Activated CD8-positive, alpha-beta T cell treated with anti-CD3 and anti-CD28 coated beads for 36 hours (primary cell): ENCODE results near the gene OR7A17. TPM values are rescaled to one million over a fixed set of nuclear protein-coding genes. Genes with fewer than 3 reads are reported as not detected.

ENCODE experiments used
- ATAC-seq: fragments of 200-7000 bp; cut with Tn5 transposase; one replicate; pipeline ENCODE4 v1.10.0; 2021; ENCODE audit warnings: mild to moderate bottlenecking, moderate library complexity
- CTCF ChIA-PET: fragments of 350-600 bp; sonication (Branson Sonifier 250); formaldehyde crosslinking; loops from one replicate; lab custom pipeline; 2021; ENCODE audit warnings: antibody characterized with exemption; lab: Charles Lee
- POLR2A ChIA-PET: fragments of 350-600 bp; sonication (Branson Sonifier 250); formaldehyde crosslinking; loops from one replicate; lab custom pipeline; 2021; ENCODE audit warnings: antibody characterized with exemption; lab: Charles Lee
- DNase-seq: peaks from one replicate; pipeline ENCODE4 v3.0.0-alpha.2; 2020
- H3K27ac Mint-ChIP-seq: one replicate; pipeline ENCODE4 v1.8.0; 2021; ENCODE audit warnings: mild to moderate bottlenecking, mixed read lengths
- H3K27me3 Mint-ChIP-seq: one replicate; pipeline ENCODE4 v1.8.0; 2021; ENCODE audit warnings: mixed read lengths
- H3K36me3 Mint-ChIP-seq: one replicate; pipeline ENCODE4 v1.8.0; 2021; ENCODE audit warnings: low read depth, mixed read lengths
- H3K4me1 Mint-ChIP-seq: one replicate; pipeline ENCODE4 v1.8.0; 2021; ENCODE audit warnings: low read depth, mixed read lengths
- H3K4me3 Mint-ChIP-seq: one replicate; pipeline ENCODE4 v1.8.0; 2021; ENCODE audit warnings: mild to moderate bottlenecking, moderate library complexity, mixed read lengths
- H3K9me3 Mint-ChIP-seq: one replicate; pipeline ENCODE4 v1.8.0; 2021; ENCODE audit warnings: mixed read lengths
- intact Hi-C: fragments of 100-400 bp; cut with micrococcal nuclease; formaldehyde crosslinking; loops from one replicate; pipeline ENCODE4 v1.10.0; 2022
- total RNA-seq, 2 experiments: library from RNA; stranded (reverse); gene quantifications; one replicate each; pipeline ENCODE4 v1.2.3, GENCODE V29; 2021
- TF ChIP-seq, protein P1 (sequence below): fragments of 200-600 bp; IDR thresholded peaks from one replicate; pipeline ENCODE4 v1.8.0; 2022; ENCODE audit warnings: antibody characterized with exemption, mild to moderate bottlenecking

OR7A17 gene
- total RNA-seq, 2 experiments from 2014 or later = not detected

DNA sequence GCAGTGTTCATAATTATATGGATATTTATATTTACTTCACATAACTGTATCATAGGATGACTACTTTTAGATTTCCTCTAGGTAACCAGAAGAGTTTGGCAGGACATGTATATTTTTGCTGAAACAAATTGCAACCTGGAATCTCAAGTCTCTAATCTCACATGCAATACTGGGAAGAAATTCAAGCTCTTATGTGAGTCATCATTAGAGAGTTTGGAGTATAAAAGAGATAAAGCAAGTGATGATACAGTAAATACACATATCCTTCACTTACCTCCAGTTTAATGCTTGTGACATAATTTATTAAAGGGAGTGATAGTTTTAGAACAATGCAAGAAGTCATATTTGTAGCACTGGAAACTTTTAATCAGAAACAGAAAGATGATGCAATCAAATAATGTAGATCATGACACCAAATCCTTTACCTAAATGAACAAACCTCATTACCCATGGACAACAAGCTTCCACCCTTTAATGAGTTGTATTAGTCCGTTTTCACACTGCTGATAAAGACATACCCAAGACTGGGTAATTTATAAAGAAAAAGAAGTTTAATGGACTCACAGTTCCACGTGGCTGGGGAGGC is 15.8 kb upstream of the OR7A17 start:
- TF ChIP-seq, protein P1, sequence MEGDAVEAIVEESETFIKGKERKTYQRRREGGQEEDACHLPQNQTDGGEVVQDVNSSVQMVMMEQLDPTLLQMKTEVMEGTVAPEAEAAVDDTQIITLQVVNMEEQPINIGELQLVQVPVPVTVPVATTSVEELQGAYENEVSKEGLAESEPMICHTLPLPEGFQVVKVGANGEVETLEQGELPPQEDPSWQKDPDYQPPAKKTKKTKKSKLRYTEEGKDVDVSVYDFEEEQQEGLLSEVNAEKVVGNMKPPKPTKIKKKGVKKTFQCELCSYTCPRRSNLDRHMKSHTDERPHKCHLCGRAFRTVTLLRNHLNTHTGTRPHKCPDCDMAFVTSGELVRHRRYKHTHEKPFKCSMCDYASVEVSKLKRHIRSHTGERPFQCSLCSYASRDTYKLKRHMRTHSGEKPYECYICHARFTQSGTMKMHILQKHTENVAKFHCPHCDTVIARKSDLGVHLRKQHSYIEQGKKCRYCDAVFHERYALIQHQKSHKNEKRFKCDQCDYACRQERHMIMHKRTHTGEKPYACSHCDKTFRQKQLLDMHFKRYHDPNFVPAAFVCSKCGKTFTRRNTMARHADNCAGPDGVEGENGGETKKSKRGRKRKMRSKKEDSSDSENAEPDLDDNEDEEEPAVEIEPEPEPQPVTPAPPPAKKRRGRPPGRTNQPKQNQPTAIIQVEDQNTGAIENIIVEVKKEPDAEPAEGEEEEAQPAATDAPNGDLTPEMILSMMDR = no peak
- no peaks in the 10 kb centered on the region for H3K36me3 Mint-ChIP-seq
- H3K4me1 Mint-ChIP-seq = peaks cover 2% of the 10 kb centered on the region
- H3K27me3 Mint-ChIP-seq = peaks cover 29% of the 10 kb centered on the region
- intact Hi-C loops = no loop called here
- H3K4me3 Mint-ChIP-seq = no peak overlapping the region
- ChIA-PET CTCF (no interaction called here), POLR2A (no interaction called here)
- H3K9me3 Mint-ChIP-seq = no peaks in the 10 kb centered on the region
- no peak for ATAC-seq
- no peak for DNase-seq
- no peak overlapping the region for H3K27ac Mint-ChIP-seq

DNA sequence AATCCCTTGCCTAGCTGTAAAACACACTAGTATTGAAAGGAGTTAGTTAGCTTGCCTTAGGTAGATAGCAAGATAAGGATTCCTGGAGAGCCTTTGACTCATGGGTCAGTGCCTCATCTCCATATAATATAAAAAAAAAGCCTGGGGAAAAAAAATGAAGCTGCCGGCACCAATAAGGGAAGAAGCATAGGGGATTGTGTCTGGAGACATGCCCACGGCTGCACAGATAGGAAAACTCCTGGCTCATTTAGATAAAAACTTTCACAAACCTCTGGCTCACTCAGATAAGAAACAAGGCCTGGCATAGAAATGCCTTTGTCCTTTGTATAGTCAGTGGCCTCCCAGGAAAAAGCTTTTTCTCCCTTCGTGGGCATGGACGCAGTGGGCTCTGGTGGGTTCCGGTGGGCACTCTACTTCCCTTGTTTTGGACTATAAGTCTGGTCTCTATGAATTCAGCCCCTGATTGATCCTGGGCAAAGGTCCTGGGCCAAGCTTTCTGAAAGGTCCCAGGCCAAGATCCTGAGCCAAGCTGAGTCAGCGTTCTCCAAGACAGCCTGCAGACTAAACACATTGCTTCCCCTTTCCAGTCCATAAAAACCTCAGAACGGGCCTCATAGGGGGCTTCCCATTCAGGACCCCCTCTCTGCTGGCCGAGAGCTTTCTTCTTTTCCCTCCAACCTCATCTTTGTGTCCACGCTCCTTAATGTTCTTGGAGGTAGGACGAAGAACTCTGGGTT is 4.9 kb upstream of the OR7A17 start:
- CTCF ChIA-PET = interaction anchor here (0.9 to 1.4 kb wide), 4 partner anchors 9 to 317 kb away, joined by 3 to 6 read pairs (median 3); no protein-coding TSS in a partner anchor
- POLR2A ChIA-PET = no interaction called here
- intact Hi-C loops = no loop called here

DNA sequence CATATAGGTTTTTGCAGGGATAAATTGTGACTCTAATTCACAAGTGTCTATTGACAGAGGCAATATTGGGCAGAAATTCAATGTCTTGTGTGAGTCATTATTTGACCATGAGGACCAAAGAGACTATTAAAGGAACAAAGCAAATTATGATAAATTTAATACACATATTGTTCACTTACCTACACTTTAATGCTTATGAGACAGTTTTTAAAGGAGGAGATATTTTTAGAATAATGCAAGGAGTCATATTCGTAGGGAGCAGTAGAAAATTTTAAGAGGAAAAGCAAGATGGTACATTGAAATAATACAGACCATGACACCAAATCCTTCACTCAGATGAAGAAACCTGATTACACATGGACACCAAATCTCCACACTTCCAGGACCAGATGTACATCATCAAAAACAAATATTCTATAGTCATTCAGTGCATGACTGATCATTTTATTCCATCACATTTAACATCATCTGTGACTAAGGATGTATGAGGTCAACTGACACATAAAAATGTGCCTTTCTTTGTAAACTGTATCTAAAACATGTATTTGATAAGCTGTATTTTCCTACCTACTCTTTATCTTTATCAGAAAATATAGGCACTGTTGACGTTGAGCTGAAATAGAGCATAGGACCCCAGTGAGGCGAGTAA is 4.2 kb upstream of the OR7A17 start:
- DNase-seq = no peak
- no peak overlapping the region for H3K4me3 Mint-ChIP-seq
- TF ChIP-seq, protein P1 = no peak

More for the DNA sequence above, 4.9 kb upstream of the OR7A17 start:
- Mint-ChIP-seq H3K4me1 (peaks cover 7% of the 10 kb centered on the region), H3K9me3 (no peaks in the 10 kb centered on the region), H3K36me3 (no peaks in the 10 kb centered on the region), H3K27ac (no peak overlapping the region), H3K4me3 (no peak overlapping the region), H3K27me3 (peaks cover 24% of the 10 kb centered on the region)
- DNase-seq (no peak), ATAC-seq (no peak)
- TF ChIP-seq, protein P1 = no peak

GRCh38 chr19:14871619-14872230 is 14.2 kb downstream of the OR7A17 start:
- POLR2A ChIA-PET = no interaction called here
- Mint-ChIP-seq H3K27me3 (peaks cover 33% of the 10 kb centered on the region), H3K27ac (no peak overlapping the region), H3K9me3 (no peaks in the 10 kb centered on the region), H3K4me3 (no peak overlapping the region), H3K4me1 (no peaks in the 10 kb centered on the region), H3K36me3 (no peaks in the 10 kb centered on the region)
- intact Hi-C loops = no loop called here
- CTCF ChIA-PET = no interaction called here
- no peak for DNase-seq
- ATAC-seq = no peak
- TF ChIP-seq, protein P1 = peak; percentile 49

More for the DNA sequence above, 4.2 kb upstream of the OR7A17 start:
- Mint-ChIP-seq H3K27me3 (peaks cover 26% of the 10 kb centered on the region), H3K36me3 (no peaks in the 10 kb centered on the region), H3K9me3 (no peaks in the 10 kb centered on the region), H3K27ac (no peak overlapping the region), H3K4me1 (peaks cover 7% of the 10 kb centered on the region)
- intact Hi-C loops = loop anchor here (10.0 kb wide), 1 partner anchor 315 kb away; the partner anchor contains the start of gene NDUFB7
- ChIA-PET CTCF (interaction anchor here (0.9 to 1.4 kb wide), 4 partner anchors 9 to 316 kb away, joined by 3 to 6 read pairs (median 3); no protein-coding TSS in a partner anchor), POLR2A (no interaction called here)
- no peak for ATAC-seq
